Stomach (tissue), 4 donors: ENCODE results near the gene KCTD13.
"Not testable (repeated sequence)": the region's sequence is repeated elsewhere in the genome, so short reads cannot be mapped to it uniquely, and the experiment has no call there.

Experiments used
- EP300 ChIP-seq: sonication (generic); formaldehyde crosslinking; IDR thresholded peaks from one replicate; pipeline ENCODE4 v1.6.1; 2017; ENCODE audit warnings: antibody characterized with exemption
- POLR2A ChIP-seq, 4 donors: fragments of 450-650 bp; IDR thresholded peaks; one replicate each; pipeline ENCODE4 v1.6.1; 2016; ENCODE audit warnings: antibody characterized with exemption in 4 of 4, control low read depth in 2 of 4, mild to moderate bottlenecking in 1 of 4, moderate library complexity in 1 of 4
- POLR2AphosphoS5 ChIP-seq, 3 donors: sonication (generic); formaldehyde crosslinking; IDR thresholded peaks; one replicate each; pipeline ENCODE4 v1.6.1; 2016; ENCODE audit warnings: antibody characterized with exemption in 3 of 3
- TF ChIP-seq, protein P1 (sequence below), 7 experiments: fragments of 450-650 bp in 4 of 7; fragments of 200-600 bp in 3 of 7; sonication (generic) in 3 of 7; IDR thresholded peaks; one replicate each; pipeline ENCODE4 v1.5.1; 2016 to 2019; ENCODE audit warnings: antibody characterized with exemption in 7 of 7, control low read depth in 2 of 7, mild to moderate bottlenecking in 1 of 7

DNA sequence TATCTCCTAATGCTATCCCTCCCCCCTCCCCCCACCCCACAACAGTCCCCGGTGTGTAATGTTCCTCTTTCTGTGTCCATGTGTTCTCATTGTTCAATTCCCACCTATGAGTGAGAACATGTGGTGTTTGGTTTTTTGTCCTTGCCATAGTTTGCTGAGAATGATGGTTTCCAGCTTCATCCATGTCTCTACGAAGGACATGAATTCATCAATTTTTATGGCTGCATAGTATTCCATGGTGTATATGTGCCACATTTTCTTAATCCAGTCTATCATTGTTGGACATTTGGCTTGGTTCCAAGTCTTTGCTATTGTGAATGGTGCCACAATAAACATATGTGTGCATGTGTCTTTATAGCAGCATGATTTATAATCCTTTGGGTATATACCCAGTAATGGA, 5.7 kb upstream of the KCTD13 start:
- not testable (repeated sequence) for TF ChIP-seq EP300; POLR2A (IDR thresholded peaks at IDR 0.05); POLR2AphosphoS5 (IDR thresholded peaks at IDR 0.05)
- TF ChIP-seq, protein P1, sequence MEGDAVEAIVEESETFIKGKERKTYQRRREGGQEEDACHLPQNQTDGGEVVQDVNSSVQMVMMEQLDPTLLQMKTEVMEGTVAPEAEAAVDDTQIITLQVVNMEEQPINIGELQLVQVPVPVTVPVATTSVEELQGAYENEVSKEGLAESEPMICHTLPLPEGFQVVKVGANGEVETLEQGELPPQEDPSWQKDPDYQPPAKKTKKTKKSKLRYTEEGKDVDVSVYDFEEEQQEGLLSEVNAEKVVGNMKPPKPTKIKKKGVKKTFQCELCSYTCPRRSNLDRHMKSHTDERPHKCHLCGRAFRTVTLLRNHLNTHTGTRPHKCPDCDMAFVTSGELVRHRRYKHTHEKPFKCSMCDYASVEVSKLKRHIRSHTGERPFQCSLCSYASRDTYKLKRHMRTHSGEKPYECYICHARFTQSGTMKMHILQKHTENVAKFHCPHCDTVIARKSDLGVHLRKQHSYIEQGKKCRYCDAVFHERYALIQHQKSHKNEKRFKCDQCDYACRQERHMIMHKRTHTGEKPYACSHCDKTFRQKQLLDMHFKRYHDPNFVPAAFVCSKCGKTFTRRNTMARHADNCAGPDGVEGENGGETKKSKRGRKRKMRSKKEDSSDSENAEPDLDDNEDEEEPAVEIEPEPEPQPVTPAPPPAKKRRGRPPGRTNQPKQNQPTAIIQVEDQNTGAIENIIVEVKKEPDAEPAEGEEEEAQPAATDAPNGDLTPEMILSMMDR (IDR thresholded peaks at IDR 0.05) = not testable (repeated sequence)
